CD4-positive, alpha-beta T cell (primary cell): ENCODE results near the gene PHACTR3. TPM values are rescaled to one million over a fixed set of nuclear protein-coding genes. Genes with fewer than 3 reads are reported as not detected.

Experiments
- ATAC-seq: fragments of 200-7000 bp; cut with Tn5 transposase; one replicate; pipeline ENCODE4 v1.10.0; 2022; ENCODE audit warnings: mild to moderate bottlenecking; ENCODE audit not compliant: poor library complexity
- CTCF ChIA-PET: fragments of 350-600 bp; sonication (Branson Sonifier 250); formaldehyde crosslinking; loops from one replicate; lab custom pipeline; 2021; ENCODE audit warnings: antibody characterized with exemption, inconsistent platforms; lab: Charles Lee
- POLR2A ChIA-PET: fragments of 350-600 bp; sonication (Branson Sonifier 250); formaldehyde crosslinking; loops from one replicate; lab custom pipeline; 2021; ENCODE audit warnings: antibody characterized with exemption, inconsistent platforms; lab: Charles Lee
- DNase-seq, 14 experiments: peaks; one replicate each; pipeline ENCODE4 v3.0.0-alpha.2; 2013 to 2020; ENCODE audit warnings: mixed read lengths in 2 of 14
- H3K27ac ChIP-seq, 2 donors: one replicate each; pipeline versions ENCODE4 v1.5.1 to v1.7.0; 2013; ENCODE audit warnings: low read length in 2 of 2, low read depth in 1 of 2, mild to moderate bottlenecking in 1 of 2
- H3K27me3 ChIP-seq, 2 experiments: 1 replicate in 1 of 2; 2 replicates in 1 of 2; pipeline versions ENCODE4 v1.6.1 to v1.7.0; 2013; ENCODE audit warnings: low read length in 2 of 2, control low read depth in 1 of 2, mild to moderate bottlenecking in 1 of 2, moderate library complexity in 1 of 2; ENCODE audit not compliant: insufficient read depth in 2 of 2, control insufficient read depth in 1 of 2
- H3K36me3 ChIP-seq: one replicate; pipeline ENCODE4 v1.6.1; 2013; ENCODE audit warnings: low read length, control low read depth; ENCODE audit not compliant: insufficient read depth
- H3K4me1 ChIP-seq: one replicate; pipeline ENCODE4 v1.6.1; 2013; ENCODE audit warnings: low read length, control low read depth; ENCODE audit not compliant: insufficient read depth
- H3K4me3 ChIP-seq: one replicate; pipeline ENCODE4 v1.5.1; 2013; ENCODE audit warnings: mild to moderate bottlenecking, low read length, moderate library complexity
- H3K9me3 ChIP-seq, 2 experiments: 1 replicate in 1 of 2; 2 replicates in 1 of 2; pipeline versions ENCODE4 v1.6.1 to v1.7.0; 2013; ENCODE audit warnings: low read length in 2 of 2, mild to moderate bottlenecking in 2 of 2, control low read depth in 1 of 2, moderate library complexity in 1 of 2; ENCODE audit not compliant: control insufficient read depth in 1 of 2, insufficient read depth in 1 of 2
- H3K27ac Mint-ChIP-seq: one replicate; pipeline ENCODE4 v1.8.0; 2020; ENCODE audit warnings: mixed read lengths
- H3K27me3 Mint-ChIP-seq: one replicate; pipeline ENCODE4 v1.8.0; 2021; ENCODE audit warnings: mixed read lengths
- H3K36me3 Mint-ChIP-seq: one replicate; pipeline ENCODE4 v1.8.0; 2021; ENCODE audit warnings: low read depth, mixed read lengths
- H3K4me1 Mint-ChIP-seq: one replicate; pipeline ENCODE4 v1.8.0; 2021; ENCODE audit warnings: low read depth, mixed read lengths
- H3K4me3 Mint-ChIP-seq: one replicate; pipeline ENCODE4 v1.8.0; 2020; ENCODE audit warnings: mild to moderate bottlenecking, mixed read lengths
- H3K9me3 Mint-ChIP-seq: one replicate; pipeline ENCODE4 v1.8.0; 2020; ENCODE audit warnings: mixed read lengths
- intact Hi-C, 2 experiments: fragments of 100-400 bp; cut with DNase I in 1 of 2; cut with micrococcal nuclease in 1 of 2; formaldehyde crosslinking; loops; one replicate each; pipeline versions ENCODE4 v1.15.1 to v1.9.0; 2023 to 2025; cut with DNase I, micrococcal nuclease
- total RNA-seq, 174 experiments: library from RNA in 2 of 174; stranded (reverse) in 2 of 174; gene quantifications; one replicate each; pipeline ENCODE4 v1.2.3 and lab custom pipeline; 2021 to 2026
- TF ChIP-seq, protein P1 (sequence below): fragments of 200-600 bp; IDR thresholded peaks from one replicate; pipeline ENCODE4 v1.8.0; 2022; ENCODE audit warnings: antibody characterized with exemption, mild to moderate bottlenecking

PHACTR3 gene
- total RNA-seq, 2 experiments from 2014 or later: not detected

DNA sequence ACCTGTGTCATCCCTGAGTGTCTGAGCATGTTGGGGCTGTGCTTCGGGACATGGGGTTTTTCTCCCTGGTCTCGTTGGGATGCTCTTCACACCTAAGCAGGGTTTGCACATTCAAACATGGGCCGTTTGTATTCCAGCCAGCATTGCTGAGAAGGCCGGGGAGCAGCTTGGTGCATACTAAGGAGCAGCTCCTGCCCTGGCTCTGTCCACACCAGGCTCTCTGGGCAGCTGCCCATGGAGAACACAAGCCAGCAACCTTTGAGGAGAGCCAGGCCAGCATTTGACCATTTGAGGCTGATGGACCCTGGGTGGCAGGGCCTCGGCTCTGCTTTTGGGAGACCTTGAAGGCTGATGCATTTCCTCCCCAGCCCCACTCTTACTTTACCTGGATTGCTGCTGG lies 92.1 kb downstream of the PHACTR3 start:
- no peaks in the 10 kb centered on the region for H3K36me3 Mint-ChIP-seq
- no peak for ATAC-seq

DNA sequence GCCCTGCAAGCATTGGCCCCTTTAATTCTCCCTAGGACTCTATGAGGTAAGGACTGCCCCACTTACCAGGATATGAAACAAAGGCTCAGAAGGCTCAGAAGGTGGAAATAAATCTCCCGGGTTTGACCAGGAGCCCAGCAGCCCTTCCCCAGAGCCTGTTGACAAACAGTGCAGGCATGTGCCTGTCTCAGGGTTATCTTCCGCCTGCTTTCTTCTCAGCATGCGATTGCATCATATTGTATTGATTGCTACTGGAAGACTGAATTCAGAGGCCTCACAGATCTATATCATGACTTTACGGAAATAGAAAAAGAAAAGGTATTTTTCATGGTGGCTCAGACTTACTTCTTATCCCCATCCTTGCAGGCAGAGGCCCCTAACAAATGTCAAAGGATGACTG lies 92.7 kb downstream of the PHACTR3 start:
- CTCF ChIA-PET: no interaction called here
- POLR2A ChIA-PET: no interaction called here

More for the DNA sequence above, 92.1 kb downstream of the PHACTR3 start:
- Mint-ChIP-seq H3K9me3 (no peaks in the 10 kb centered on the region), H3K27ac (no peak overlapping the region), H3K4me1 (no peaks in the 10 kb centered on the region), H3K27me3 (peaks cover 20% of the 10 kb centered on the region), H3K4me3 (no peak overlapping the region)
- DNase-seq: no peak
- H3K4me3 ChIP-seq: no peak overlapping the region
- no peaks in the 10 kb centered on the region for H3K4me1 ChIP-seq
- H3K9me3 ChIP-seq: no peaks in the 10 kb centered on the region
- intact Hi-C loops: no loop called here
- CTCF ChIA-PET: no interaction called here
- no peaks in the 10 kb centered on the region for H3K36me3 ChIP-seq
- POLR2A ChIA-PET: no interaction called here
- TF ChIP-seq, protein P1, sequence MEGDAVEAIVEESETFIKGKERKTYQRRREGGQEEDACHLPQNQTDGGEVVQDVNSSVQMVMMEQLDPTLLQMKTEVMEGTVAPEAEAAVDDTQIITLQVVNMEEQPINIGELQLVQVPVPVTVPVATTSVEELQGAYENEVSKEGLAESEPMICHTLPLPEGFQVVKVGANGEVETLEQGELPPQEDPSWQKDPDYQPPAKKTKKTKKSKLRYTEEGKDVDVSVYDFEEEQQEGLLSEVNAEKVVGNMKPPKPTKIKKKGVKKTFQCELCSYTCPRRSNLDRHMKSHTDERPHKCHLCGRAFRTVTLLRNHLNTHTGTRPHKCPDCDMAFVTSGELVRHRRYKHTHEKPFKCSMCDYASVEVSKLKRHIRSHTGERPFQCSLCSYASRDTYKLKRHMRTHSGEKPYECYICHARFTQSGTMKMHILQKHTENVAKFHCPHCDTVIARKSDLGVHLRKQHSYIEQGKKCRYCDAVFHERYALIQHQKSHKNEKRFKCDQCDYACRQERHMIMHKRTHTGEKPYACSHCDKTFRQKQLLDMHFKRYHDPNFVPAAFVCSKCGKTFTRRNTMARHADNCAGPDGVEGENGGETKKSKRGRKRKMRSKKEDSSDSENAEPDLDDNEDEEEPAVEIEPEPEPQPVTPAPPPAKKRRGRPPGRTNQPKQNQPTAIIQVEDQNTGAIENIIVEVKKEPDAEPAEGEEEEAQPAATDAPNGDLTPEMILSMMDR: no peak
- no peak overlapping the region for H3K27ac ChIP-seq
- H3K27me3 ChIP-seq: peaks cover 0 to 10% of the 10 kb centered on the region in 2 experiments

DNA sequence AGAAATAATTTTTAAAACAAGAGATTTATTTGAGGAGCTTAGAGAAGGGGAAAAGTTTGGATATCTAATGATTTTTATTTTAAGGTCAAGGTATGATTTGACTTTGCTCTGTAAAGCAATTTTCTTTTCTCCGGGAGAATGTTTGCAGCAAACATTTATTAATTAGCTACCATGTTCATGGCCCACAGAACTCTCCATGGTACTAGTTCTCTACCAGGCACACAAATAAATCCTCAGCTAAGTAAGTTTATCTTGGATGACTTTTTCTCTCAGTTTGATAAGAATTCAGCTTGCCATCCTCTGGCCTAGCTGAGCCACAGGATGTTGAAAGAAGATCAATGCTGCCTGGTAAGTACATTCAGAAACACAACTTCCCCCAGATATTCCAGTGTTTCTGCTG lies 94.3 kb downstream of the PHACTR3 start:
- H3K9me3 Mint-ChIP-seq: no peaks in the 10 kb centered on the region
- DNase-seq: no peak
- no peak overlapping the region for H3K4me3 Mint-ChIP-seq
- no peak overlapping the region for H3K4me3 ChIP-seq
- H3K27ac ChIP-seq: no peak overlapping the region
- TF ChIP-seq, protein P1: no peak
- H3K36me3 Mint-ChIP-seq: no peaks in the 10 kb centered on the region
- no peaks in the 10 kb centered on the region for H3K9me3 ChIP-seq
- ChIA-PET CTCF (no interaction called here), POLR2A (interaction anchor here (0.7 kb wide), 2 partner anchors 8 to 100 kb away, joined by 3 read pairs; no protein-coding TSS in a partner anchor)
- peaks cover 13% of the 10 kb centered on the region for H3K27me3 Mint-ChIP-seq
- intact Hi-C loops: no loop called here
- no peak overlapping the region for H3K27ac Mint-ChIP-seq
- H3K27me3 ChIP-seq: peaks cover 0 to 8% of the 10 kb centered on the region in 2 experiments
- no peaks in the 10 kb centered on the region for H3K4me1 ChIP-seq
- no peak for ATAC-seq
- no peaks in the 10 kb centered on the region for H3K36me3 ChIP-seq
- no peaks in the 10 kb centered on the region for H3K4me1 Mint-ChIP-seq

More for the DNA sequence above, 92.7 kb downstream of the PHACTR3 start:
- Histone ChIP-seq H3K4me1 (no peaks in the 10 kb centered on the region), H3K9me3 (no peaks in the 10 kb centered on the region), H3K4me3 (no peak overlapping the region), H3K27ac (no peak overlapping the region), H3K27me3 (peaks cover 0 to 10% of the 10 kb centered on the region in 2 experiments), H3K36me3 (no peaks in the 10 kb centered on the region)
- Mint-ChIP-seq H3K4me1 (no peaks in the 10 kb centered on the region), H3K4me3 (no peak overlapping the region), H3K9me3 (no peaks in the 10 kb centered on the region), H3K36me3 (no peaks in the 10 kb centered on the region), H3K27ac (no peak overlapping the region), H3K27me3 (peaks cover 17% of the 10 kb centered on the region)
- TF ChIP-seq, protein P1: no peak
- intact Hi-C loops: no loop called here
- ATAC-seq (no peak), DNase-seq (no peak)
